B cell (primary cell): ENCODE results near the gene OR5M10. TPM values are rescaled to one million over a fixed set of nuclear protein-coding genes. Genes with fewer than 3 reads are reported as not detected.

Source experiments
- ATAC-seq: fragments of 200-7000 bp; cut with Tn5 transposase; one replicate; pipeline ENCODE4 v1.10.0; 2021; ENCODE audit warnings: low read depth, mild to moderate bottlenecking, moderate number of reproducible peaks, moderate library complexity
- CTCF ChIA-PET: fragments of 350-600 bp; sonication (Branson Sonifier 250); formaldehyde crosslinking; loops from one replicate; lab custom pipeline; 2021; ENCODE audit warnings: antibody characterized with exemption, inconsistent platforms; lab: Charles Lee
- POLR2A ChIA-PET: fragments of 350-600 bp; sonication (Branson Sonifier 250); formaldehyde crosslinking; loops from one replicate; lab custom pipeline; 2021; ENCODE audit warnings: antibody characterized with exemption; lab: Charles Lee
- DNase-seq: peaks from one replicate; pipeline ENCODE4 v3.0.0; 2013
- H2AFZ ChIP-seq: 2 replicates; pipeline ENCODE4 v1.6.1; 2012; ENCODE audit warnings: mild to moderate bottlenecking, low read depth, low read length; ENCODE audit not compliant: insufficient read depth, poor library complexity, severe bottlenecking
- H3K27ac ChIP-seq, 2 donors: 1 replicate in 1 of 2; 2 replicates in 1 of 2; pipeline ENCODE4 v1.5.1; 2012 to 2013; ENCODE audit warnings: low read length in 2 of 2, mild to moderate bottlenecking in 2 of 2, moderate library complexity in 1 of 2
- H3K27me3 ChIP-seq, 4 experiments: fragments of 200-600 bp in 1 of 4; sonication (generic) in 1 of 4; replicated peaks in 1 of 4; 1 replicate in 2 of 4; 2 replicates in 2 of 4; pipeline versions ENCODE4 v1.6.1 to v1.7.0; 2013 to 2016; ENCODE audit warnings: low read length in 3 of 4, mild to moderate bottlenecking in 2 of 4, mixed read lengths in 1 of 4, moderate library complexity in 1 of 4; ENCODE audit not compliant: insufficient read depth in 4 of 4, control insufficient read depth in 3 of 4; ENCODE audit errors: control extremely low read depth in 1 of 4
- H3K36me3 ChIP-seq, 2 experiments: replicated peaks in 1 of 2; 1 replicate in 1 of 2; 2 replicates in 1 of 2; pipeline versions ENCODE4 v1.6.1 to v1.7.1; 2013; ENCODE audit warnings: low read length in 1 of 2; ENCODE audit not compliant: insufficient read depth in 2 of 2, control insufficient read depth in 1 of 2; ENCODE audit errors: control extremely low read depth in 1 of 2, extremely low read depth in 1 of 2
- H3K4me1 ChIP-seq, 2 donors: fragments of 200-600 bp in 1 of 2; sonication (generic) in 1 of 2; 1 replicate in 1 of 2; 2 replicates in 1 of 2; pipeline versions ENCODE4 v1.5.1 to v1.6.1; 2013 to 2017; ENCODE audit warnings: low read length in 2 of 2; ENCODE audit not compliant: control insufficient read depth in 2 of 2, insufficient read depth in 2 of 2
- H3K4me2 ChIP-seq: replicated peaks from 2 replicates; pipeline ENCODE3; 2012; ENCODE audit warnings: mild to moderate bottlenecking, low read depth, low read length; ENCODE audit not compliant: poor library complexity, severe bottlenecking
- H3K4me3 ChIP-seq, 5 experiments: fragments of 200-600 bp in 1 of 5; sonication (generic) in 1 of 5; 1 replicate in 3 of 5; 2 replicates in 2 of 5; pipeline versions ENCODE4 v1.5.1 to v1.7.0; 2011 to 2016; ENCODE audit warnings: low read length in 4 of 5, mild to moderate bottlenecking in 4 of 5, low read depth in 2 of 5, control low read depth in 1 of 5, moderate library complexity in 1 of 5; ENCODE audit not compliant: insufficient read depth in 1 of 5; ENCODE audit errors: control extremely low read depth in 1 of 5, extremely low read depth in 1 of 5
- H3K79me2 ChIP-seq: fragments of 200-600 bp; sonication (generic); one replicate; pipeline ENCODE4 v1.6.0; 2016; ENCODE audit warnings: low read length; ENCODE audit not compliant: control insufficient read depth, insufficient read depth
- H3K9ac ChIP-seq: fragments of 200-600 bp; sonication (generic); 2 replicates; pipeline ENCODE4 v1.6.1; 2017; ENCODE audit warnings: mild to moderate bottlenecking, low read length, moderate library complexity
- H3K9me3 ChIP-seq, 3 donors: one replicate each; pipeline versions ENCODE4 v1.6.1 to v1.7.1; 2013; ENCODE audit warnings: low read length in 2 of 3; ENCODE audit not compliant: control insufficient read depth in 2 of 3, insufficient read depth in 1 of 3; ENCODE audit errors: control extremely low read depth in 1 of 3
- H4K20me1 ChIP-seq: 2 replicates; pipeline ENCODE4 v1.6.0; 2012; ENCODE audit warnings: mild to moderate bottlenecking, low read length; ENCODE audit not compliant: insufficient read depth, control insufficient read depth, poor library complexity, severe bottlenecking
- H3K27ac Mint-ChIP-seq: one replicate; pipeline ENCODE4 v1.8.0; 2021; ENCODE audit warnings: mixed read lengths
- H3K27me3 Mint-ChIP-seq: one replicate; pipeline ENCODE4 v1.8.0; 2021; ENCODE audit warnings: mixed read lengths
- H3K4me1 Mint-ChIP-seq: one replicate; pipeline ENCODE4 v1.8.0; 2021; ENCODE audit warnings: mixed read lengths
- H3K4me3 Mint-ChIP-seq: one replicate; pipeline ENCODE4 v1.8.0; 2021; ENCODE audit warnings: mixed read lengths
- H3K9me3 Mint-ChIP-seq: one replicate; pipeline ENCODE4 v1.8.0; 2022; ENCODE audit warnings: mixed read lengths; ENCODE audit not compliant: insufficient read depth
- EZH2 ChIP-seq: IDR thresholded peaks from 2 replicates; pipeline ENCODE4 v1.6.1; 2012; ENCODE audit warnings: borderline replicate concordance, low read depth, mild to moderate bottlenecking, moderate library complexity, low read length; ENCODE audit not compliant: insufficient read depth, poor library complexity, severe bottlenecking
- WGBS: methylation state at CpG from one replicate; pipeline ENCODE4 v1.1.5; 2013; ENCODE audit warnings: missing lambda C conversion rate; ENCODE audit not compliant: insufficient coverage; 5-methylcytosine and 5-hydroxymethylcytosine counted together
- intact Hi-C: fragments of 100-400 bp; cut with micrococcal nuclease; formaldehyde crosslinking; loops from one replicate; pipeline ENCODE4 v1.10.0; 2022
- polyA plus RNA-seq: library from polyadenylated mRNA; depleted of rRNA; stranded (reverse); fragments of >200 nt; gene quantifications from 2 replicates; pipeline ENCODE4 v1.2.3, GENCODE V29; 2012
- total RNA-seq, 2 donors: library from RNA; stranded (reverse); fragments of 120-200 nt in 1 of 2; gene quantifications; 1 replicate in 1 of 2; 2 replicates in 1 of 2; pipeline versions ENCODE4 v1.2.3 to v1.2.4, GENCODE V29; 2013 to 2022
- TF ChIP-seq, protein P1 (sequence below): fragments of 200-600 bp; IDR thresholded peaks from one replicate; pipeline ENCODE4 v1.8.0; 2022; ENCODE audit warnings: antibody characterized with exemption, mild to moderate bottlenecking

The OR5M10 gene
- total and polyA plus RNA-seq, 2 donors (not counting 1 experiment from before 2014, with no cell fraction given), result not detected

DNA sequence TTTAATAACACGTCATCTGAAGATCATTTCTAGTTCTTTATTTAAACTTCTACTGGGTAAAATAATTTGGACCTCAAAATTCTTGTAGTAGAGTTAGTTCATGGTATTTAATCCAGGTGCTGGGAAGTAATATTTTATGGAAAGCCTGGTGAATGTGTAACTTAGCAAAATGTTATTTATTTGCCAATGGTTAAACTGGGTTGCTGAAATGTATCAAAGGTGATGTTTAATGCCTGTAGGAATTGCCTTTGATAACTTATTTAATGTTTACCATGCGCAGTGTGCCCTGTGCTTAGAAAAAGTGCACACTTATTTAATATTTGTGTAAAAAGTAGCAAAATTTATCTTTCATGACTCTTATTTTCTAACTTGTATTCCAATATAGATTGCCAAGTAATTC lies 45.7 kb downstream of the OR5M10 start:
- DNase-seq (no peak), ATAC-seq (no peak)
- H3K27me3 ChIP-seq, result no peaks in the 10 kb centered on the region
- H3K27ac ChIP-seq, result no peak overlapping the region
- H2AFZ ChIP-seq, result no peak overlapping the region
- H3K79me2 ChIP-seq, result no peaks in the 10 kb centered on the region
- H3K27me3 Mint-ChIP-seq, result no peaks in the 10 kb centered on the region
- H4K20me1 ChIP-seq, result no peaks in the 10 kb centered on the region
- no peaks in the 10 kb centered on the region for H3K36me3 ChIP-seq
- no peak overlapping the region for H3K4me3 ChIP-seq
- intact Hi-C loops, result no loop called here
- H3K4me1 ChIP-seq, result no peaks in the 10 kb centered on the region
- H3K4me3 Mint-ChIP-seq, result no peak overlapping the region
- no peak overlapping the region for H3K9ac ChIP-seq
- no CpG with 5 or more reads among the region's 2 CpGs for WGBS
- no peaks in the 10 kb centered on the region for H3K9me3 ChIP-seq
- no peak overlapping the region for H3K27ac Mint-ChIP-seq
- no peak for TF ChIP-seq EZH2
- TF ChIP-seq, protein P1, sequence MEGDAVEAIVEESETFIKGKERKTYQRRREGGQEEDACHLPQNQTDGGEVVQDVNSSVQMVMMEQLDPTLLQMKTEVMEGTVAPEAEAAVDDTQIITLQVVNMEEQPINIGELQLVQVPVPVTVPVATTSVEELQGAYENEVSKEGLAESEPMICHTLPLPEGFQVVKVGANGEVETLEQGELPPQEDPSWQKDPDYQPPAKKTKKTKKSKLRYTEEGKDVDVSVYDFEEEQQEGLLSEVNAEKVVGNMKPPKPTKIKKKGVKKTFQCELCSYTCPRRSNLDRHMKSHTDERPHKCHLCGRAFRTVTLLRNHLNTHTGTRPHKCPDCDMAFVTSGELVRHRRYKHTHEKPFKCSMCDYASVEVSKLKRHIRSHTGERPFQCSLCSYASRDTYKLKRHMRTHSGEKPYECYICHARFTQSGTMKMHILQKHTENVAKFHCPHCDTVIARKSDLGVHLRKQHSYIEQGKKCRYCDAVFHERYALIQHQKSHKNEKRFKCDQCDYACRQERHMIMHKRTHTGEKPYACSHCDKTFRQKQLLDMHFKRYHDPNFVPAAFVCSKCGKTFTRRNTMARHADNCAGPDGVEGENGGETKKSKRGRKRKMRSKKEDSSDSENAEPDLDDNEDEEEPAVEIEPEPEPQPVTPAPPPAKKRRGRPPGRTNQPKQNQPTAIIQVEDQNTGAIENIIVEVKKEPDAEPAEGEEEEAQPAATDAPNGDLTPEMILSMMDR, result no peak
- no peaks in the 10 kb centered on the region for H3K4me1 Mint-ChIP-seq
- H3K9me3 Mint-ChIP-seq, result peaks cover 4% of the 10 kb centered on the region
- H3K4me2 ChIP-seq, result no peak overlapping the region
- CTCF ChIA-PET, result no interaction called here
- POLR2A ChIA-PET, result no interaction called here

Other genes starting within 250 kb of the OR5M10 start
- gene OR8K1, start 231.7 kb downstream of the OR5M10 start, total RNA-seq, result not detected in 2 replicates
- not detected in 2 replicates for gene OR8K1, start 231.7 kb downstream of the OR5M10 start, polyA plus RNA-seq
- not detected in 2 replicates for gene OR8J1, start 223.4 kb downstream of the OR5M10 start, total RNA-seq
- gene OR8J1, start 223.4 kb downstream of the OR5M10 start, polyA plus RNA-seq, result not detected in 2 replicates
- gene OR8U1, start 202.1 kb downstream of the OR5M10 start, total RNA-seq, result not detected in 2 replicates
- gene OR8U1, start 202.1 kb downstream of the OR5M10 start, polyA plus RNA-seq, result not detected in 2 replicates
- not detected in 2 replicates for gene OR5AL1, start 165.0 kb downstream of the OR5M10 start, total RNA-seq
- gene OR5AL1, start 165.0 kb downstream of the OR5M10 start, polyA plus RNA-seq, result not detected in 2 replicates
- not detected in 2 replicates for gene OR5M3, start 104.4 kb downstream of the OR5M10 start, total RNA-seq
- gene OR5M3, start 104.4 kb downstream of the OR5M10 start, polyA plus RNA-seq, result not detected in 2 replicates
- not detected in 2 replicates for gene OR5M8, start 86.4 kb downstream of the OR5M10 start, total RNA-seq
- gene OR5M8, start 86.4 kb downstream of the OR5M10 start, polyA plus RNA-seq, result not detected in 2 replicates
- gene OR5M11, start 34.5 kb downstream of the OR5M10 start, total RNA-seq, result not detected in 2 replicates
- not detected in 2 replicates for gene OR5M11, start 34.5 kb downstream of the OR5M10 start, polyA plus RNA-seq
- gene OR5M1, start 37.2 kb upstream of the OR5M10 start, total RNA-seq, result not detected in 2 replicates
- gene OR5M1, start 37.2 kb upstream of the OR5M10 start, polyA plus RNA-seq, result not detected in 2 replicates
- gene OR5AP2, start 64.7 kb upstream of the OR5M10 start, total RNA-seq, result not detected in 2 replicates
- not detected in 2 replicates for gene OR5AP2, start 64.7 kb upstream of the OR5M10 start, polyA plus RNA-seq
- not detected in 2 replicates for gene OR5AR1, start 86.0 kb upstream of the OR5M10 start, total RNA-seq
- gene OR5AR1, start 86.0 kb upstream of the OR5M10 start, polyA plus RNA-seq, result not detected in 2 replicates
- gene OR9G1, start 121.4 kb upstream of the OR5M10 start, total RNA-seq, result not detected in 2 replicates
- not detected in 2 replicates for gene OR9G1, start 121.4 kb upstream of the OR5M10 start, polyA plus RNA-seq
- not detected in 2 replicates for gene OR9G4, start 171.0 kb upstream of the OR5M10 start, total RNA-seq
- gene OR9G4, start 171.0 kb upstream of the OR5M10 start, polyA plus RNA-seq, result not detected in 2 replicates